Activated B cell treated with CpG ODN at 0.5 μM for 24 hours (primary cell): ENCODE measurements around the gene STARD3NL. TPM values are rescaled to one million over a fixed set of nuclear protein-coding genes. Genes with fewer than 3 reads are reported as not detected.

ENCODE experiments used
- ATAC-seq: fragments of 200-7000 bp; cut with Tn5 transposase; one replicate; pipeline ENCODE4 v1.10.0; 2021; ENCODE audit warnings: low read depth, mild to moderate bottlenecking, moderate library complexity
- CTCF ChIA-PET: fragments of 350-600 bp; sonication (Branson Sonifier 250); formaldehyde crosslinking; loops from one replicate; lab custom pipeline; 2021; ENCODE audit warnings: antibody characterized with exemption; lab: Charles Lee
- POLR2A ChIA-PET: fragments of 350-600 bp; sonication (Branson Sonifier 250); formaldehyde crosslinking; loops from one replicate; lab custom pipeline; 2021; ENCODE audit warnings: antibody characterized with exemption; lab: Charles Lee
- DNase-seq: peaks from one replicate; pipeline ENCODE4 v3.0.0; 2022
- H3K27ac Mint-ChIP-seq: one replicate; pipeline ENCODE4 v1.8.0; 2020; ENCODE audit warnings: mixed read lengths
- H3K27me3 Mint-ChIP-seq: one replicate; pipeline ENCODE4 v1.8.0; 2021; ENCODE audit warnings: mixed read lengths
- H3K36me3 Mint-ChIP-seq: one replicate; pipeline ENCODE4 v1.8.0; 2021; ENCODE audit warnings: low read depth, mixed read lengths
- H3K4me1 Mint-ChIP-seq: one replicate; pipeline ENCODE4 v1.8.0; 2021; ENCODE audit warnings: mixed read lengths
- H3K4me3 Mint-ChIP-seq: one replicate; pipeline ENCODE4 v1.8.0; 2020; ENCODE audit warnings: mild to moderate bottlenecking, mixed read lengths
- H3K9me3 Mint-ChIP-seq: one replicate; pipeline ENCODE4 v1.8.0; 2020; ENCODE audit warnings: mixed read lengths
- intact Hi-C: fragments of 100-400 bp; cut with micrococcal nuclease; formaldehyde crosslinking; loops from one replicate; pipeline ENCODE4 v1.15.1; 2024
- total RNA-seq: library from RNA; stranded (reverse); gene quantifications from 2 replicates; pipeline ENCODE4 v1.2.3, GENCODE V29; 2022
- TF ChIP-seq, protein P1 (sequence below): fragments of 200-600 bp; IDR thresholded peaks from one replicate; pipeline ENCODE4 v1.8.0; 2022; ENCODE audit warnings: antibody characterized with exemption, mild to moderate bottlenecking

STARD3NL gene
- total RNA-seq, 1 donor from 2014 or later, result 16.2 TPM

- DNase-seq (no peak), ATAC-seq (no peak)
- Mint-ChIP-seq H3K27ac (no peak overlapping the region), H3K27me3 (no peaks in the 10 kb centered on the region), H3K4me1 (peaks cover 58% of the 10 kb centered on the region), H3K36me3 (peaks cover 18% of the 10 kb centered on the region), H3K9me3 (no peaks in the 10 kb centered on the region), H3K4me3 (no peak overlapping the region)
- ChIA-PET CTCF (interaction anchor here (1.4 kb wide), 1 partner anchor 35 kb away, joined by 4 read pairs; no protein-coding TSS in a partner anchor), POLR2A (interaction anchor here (0.6 kb wide), 1 partner anchor 16 kb away, joined by 3 read pairs; no protein-coding TSS in a partner anchor)
- intact Hi-C loops, result no loop called here
- TF ChIP-seq, protein P1, sequence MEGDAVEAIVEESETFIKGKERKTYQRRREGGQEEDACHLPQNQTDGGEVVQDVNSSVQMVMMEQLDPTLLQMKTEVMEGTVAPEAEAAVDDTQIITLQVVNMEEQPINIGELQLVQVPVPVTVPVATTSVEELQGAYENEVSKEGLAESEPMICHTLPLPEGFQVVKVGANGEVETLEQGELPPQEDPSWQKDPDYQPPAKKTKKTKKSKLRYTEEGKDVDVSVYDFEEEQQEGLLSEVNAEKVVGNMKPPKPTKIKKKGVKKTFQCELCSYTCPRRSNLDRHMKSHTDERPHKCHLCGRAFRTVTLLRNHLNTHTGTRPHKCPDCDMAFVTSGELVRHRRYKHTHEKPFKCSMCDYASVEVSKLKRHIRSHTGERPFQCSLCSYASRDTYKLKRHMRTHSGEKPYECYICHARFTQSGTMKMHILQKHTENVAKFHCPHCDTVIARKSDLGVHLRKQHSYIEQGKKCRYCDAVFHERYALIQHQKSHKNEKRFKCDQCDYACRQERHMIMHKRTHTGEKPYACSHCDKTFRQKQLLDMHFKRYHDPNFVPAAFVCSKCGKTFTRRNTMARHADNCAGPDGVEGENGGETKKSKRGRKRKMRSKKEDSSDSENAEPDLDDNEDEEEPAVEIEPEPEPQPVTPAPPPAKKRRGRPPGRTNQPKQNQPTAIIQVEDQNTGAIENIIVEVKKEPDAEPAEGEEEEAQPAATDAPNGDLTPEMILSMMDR, result no peak
Measured at GRCh38 chr7:38181111-38181510, 3.1 kb downstream of the STARD3NL start.

DNA sequence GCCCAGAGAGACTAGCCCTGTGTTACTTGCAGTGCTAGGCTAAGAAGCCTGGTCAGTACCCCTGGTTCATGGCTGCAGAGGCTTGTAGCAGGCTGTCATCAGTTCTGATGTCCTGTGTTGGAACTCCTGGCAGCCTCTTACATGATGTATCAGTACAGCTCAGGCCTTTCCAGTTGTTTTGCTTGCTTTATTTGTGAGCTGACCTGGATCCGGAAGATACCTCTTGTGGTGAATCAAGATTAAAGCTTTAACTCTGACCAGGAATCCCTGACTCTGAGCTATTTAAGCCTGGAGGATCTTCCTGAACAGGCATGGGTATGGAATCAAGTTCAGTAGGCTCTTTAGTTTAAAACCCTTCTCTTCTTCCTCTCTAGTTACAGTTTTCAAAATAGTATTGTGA is 4.4 kb downstream of the STARD3NL start:
- H3K36me3 Mint-ChIP-seq, result peaks cover 18% of the 10 kb centered on the region
- H3K27me3 Mint-ChIP-seq, result no peaks in the 10 kb centered on the region
- no peaks in the 10 kb centered on the region for H3K9me3 Mint-ChIP-seq
- H3K27ac Mint-ChIP-seq, result no peak overlapping the region
- TF ChIP-seq, protein P1, result no peak
- peaks cover 67% of the 10 kb centered on the region for H3K4me1 Mint-ChIP-seq
- ChIA-PET CTCF (no interaction called here), POLR2A (no interaction called here)
- intact Hi-C loops, result no loop called here
- H3K4me3 Mint-ChIP-seq, result no peak overlapping the region
- ATAC-seq (no peak), DNase-seq (no peak)

GRCh38 chr7:38185395-38186307 is 7.6 kb downstream of the STARD3NL start:
- DNase-seq, result no peak
- H3K4me3 Mint-ChIP-seq, result no peak overlapping the region
- H3K9me3 Mint-ChIP-seq, result no peaks in the 10 kb centered on the region
- peaks cover 70% of the 10 kb centered on the region for H3K4me1 Mint-ChIP-seq
- H3K27ac Mint-ChIP-seq, result no peak overlapping the region
- intact Hi-C loops, result loop anchor here (1.0 kb wide), 1 partner anchor 7 kb away; the partner anchor contains the start of gene STARD3NL
- TF ChIP-seq, protein P1, result no peak
- ChIA-PET CTCF (interaction anchor here (1.1 kb wide), 1 partner anchor 30 kb away, joined by 5 read pairs; no protein-coding TSS in a partner anchor), POLR2A (interaction anchor here (1.2 kb wide), 1 partner anchor 8 kb away, joined by 6 read pairs; the partner anchor contains the start of gene STARD3NL)
- ATAC-seq, result no peak
- no peaks in the 10 kb centered on the region for H3K27me3 Mint-ChIP-seq
- H3K36me3 Mint-ChIP-seq, result peaks cover 9% of the 10 kb centered on the region

DNA sequence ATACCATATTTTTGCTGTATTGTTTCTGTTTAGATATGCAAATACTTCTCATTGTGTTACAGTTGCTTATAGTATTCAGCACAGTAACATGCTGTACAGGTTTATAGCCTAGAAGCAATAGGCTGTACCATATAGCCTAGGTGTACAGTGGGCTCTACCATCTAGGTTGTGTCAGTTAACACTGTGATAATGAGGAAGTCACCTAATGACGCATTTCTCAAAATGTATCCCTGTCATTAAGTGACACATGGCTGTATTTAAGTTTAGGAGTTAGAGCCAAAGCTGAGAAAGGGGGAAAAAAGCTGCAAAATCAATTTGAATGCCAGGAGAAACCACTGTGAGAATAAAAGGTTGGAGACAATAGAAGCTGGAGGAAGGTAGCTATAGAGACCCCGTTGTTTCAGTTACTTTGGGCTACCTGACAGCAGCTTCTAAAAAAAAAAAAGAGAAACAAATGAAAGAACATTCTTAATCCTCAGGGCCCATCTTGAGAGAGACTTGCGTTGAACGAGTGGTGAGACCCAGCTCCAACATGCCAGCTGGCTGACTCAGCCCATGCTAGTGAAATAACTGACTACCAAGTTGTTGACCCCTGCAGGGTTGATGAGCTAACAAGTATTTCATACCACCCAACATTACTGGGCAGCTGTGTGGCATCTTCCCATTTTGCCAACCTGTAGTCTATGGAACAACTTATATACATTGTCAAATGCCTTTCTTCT is 8.7 kb downstream of the STARD3NL start:
- no peak for DNase-seq
- POLR2A ChIA-PET, result interaction anchor here (0.6 to 1.2 kb wide), 2 partner anchors 9 to 365 kb away, joined by 3 to 6 read pairs; partner anchors contain the start of gene STARD3NL
- Mint-ChIP-seq H3K9me3 (no peaks in the 10 kb centered on the region), H3K4me1 (peaks cover 67% of the 10 kb centered on the region), H3K27ac (no peak overlapping the region), H3K36me3 (peaks cover 12% of the 10 kb centered on the region), H3K27me3 (no peaks in the 10 kb centered on the region), H3K4me3 (no peak overlapping the region)
- CTCF ChIA-PET, result interaction anchor here (0.6 kb wide), 1 partner anchor 29 kb away, joined by 3 read pairs; no protein-coding TSS in a partner anchor
- peak; percentile 60 for ATAC-seq
- intact Hi-C loops, result loop anchor here (1.0 kb wide), 1 partner anchor 8 kb away; the partner anchor contains the start of gene STARD3NL
- TF ChIP-seq, protein P1, result no peak
